Esophagus squamous epithelium (tissue), 4 donors: ENCODE measurements around the gene PCARE.

Experiments
- CTCF ChIP-seq, 6 experiments: fragments of 450-650 bp in 4 of 6; fragments of 200-600 bp in 2 of 6; sonication (generic) in 2 of 6; IDR thresholded peaks; one replicate each; pipeline ENCODE4 v1.5.1; 2016 to 2019; ENCODE audit warnings: antibody characterized with exemption in 6 of 6, mild to moderate bottlenecking in 4 of 6, moderate library complexity in 4 of 6
- POLR2A ChIP-seq, 4 donors: fragments of 450-650 bp; IDR thresholded peaks; one replicate each; pipeline ENCODE4 v1.6.1; 2017; ENCODE audit warnings: antibody characterized with exemption in 4 of 4, mild to moderate bottlenecking in 4 of 4, moderate library complexity in 3 of 4

GRCh38 chr2:29014331-29014730 lies 60.0 kb downstream of the PCARE start:
- no peak for TF ChIP-seq CTCF (IDR thresholded peaks at IDR 0.05)
- TF ChIP-seq POLR2A (IDR thresholded peaks at IDR 0.05), result no peak
